HUES48 (cell line): ENCODE measurements around the gene DNAJC15.
"Not testable (repeated sequence)": the region's sequence is repeated elsewhere in the genome, so short reads cannot be mapped to it uniquely, and the experiment has no call there.

Experiments
- H3K27ac ChIP-seq: one replicate; pipeline ENCODE4 v1.7.0; 2013; ENCODE audit warnings: low read depth, low read length, inconsistent platforms
- H3K27me3 ChIP-seq: 2 replicates; pipeline ENCODE4 v1.6.1; 2013; ENCODE audit warnings: mild to moderate bottlenecking, low read length; ENCODE audit not compliant: control insufficient read depth, insufficient read depth
- H3K36me3 ChIP-seq: 2 replicates; pipeline ENCODE4 v1.6.1; 2013; ENCODE audit warnings: low read length; ENCODE audit not compliant: control insufficient read depth, insufficient read depth
- H3K4me1 ChIP-seq: 2 replicates; pipeline ENCODE4 v1.6.1; 2013; ENCODE audit warnings: mild to moderate bottlenecking, low read length; ENCODE audit not compliant: control insufficient read depth, insufficient read depth
- H3K4me3 ChIP-seq: 2 replicates; pipeline ENCODE4 v1.5.1; 2013; ENCODE audit warnings: mild to moderate bottlenecking, low read depth, low read length
- H3K9ac ChIP-seq: 2 replicates; pipeline ENCODE4 v1.6.1; 2013; ENCODE audit warnings: mild to moderate bottlenecking, low read depth, low read length, moderate library complexity
- H3K9me3 ChIP-seq: 2 replicates; pipeline ENCODE4 v1.6.1; 2013; ENCODE audit warnings: low read length; ENCODE audit not compliant: control insufficient read depth, insufficient read depth

DNAJC15 gene

DNA sequence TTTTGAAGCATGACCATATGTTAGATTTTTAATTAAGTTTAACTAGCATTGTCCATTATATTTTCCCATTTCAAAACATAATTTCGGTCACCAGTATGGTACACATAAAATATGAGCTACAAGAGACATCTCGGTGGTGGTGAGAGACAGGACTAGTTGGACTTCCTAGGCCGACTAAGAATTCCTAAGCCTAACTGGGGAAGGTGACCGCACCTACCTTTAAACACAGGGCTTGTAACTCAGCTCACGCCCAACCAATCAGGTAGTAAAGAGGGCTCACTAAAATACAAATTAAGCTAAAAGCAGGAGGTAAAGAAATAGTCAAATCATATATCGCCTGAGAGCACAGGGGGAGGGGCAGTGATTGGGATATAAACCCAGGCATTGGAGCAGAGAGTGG is 22.9 kb downstream of the DNAJC15 start:
- H3K27me3 ChIP-seq: no peaks in the 10 kb centered on the region
- H3K9me3 ChIP-seq: no peaks in the 10 kb centered on the region
- no peak overlapping the region for H3K27ac ChIP-seq
- H3K4me3 ChIP-seq: no peak overlapping the region
- peaks cover 6% of the 10 kb centered on the region; the same call in 1 of the 2 replicates for H3K4me1 ChIP-seq
- no peaks in the 10 kb centered on the region for H3K36me3 ChIP-seq
- H3K9ac ChIP-seq: no peak overlapping the region

- H3K4me1 ChIP-seq: peaks cover 37% of the 10 kb centered on the region
Measured at GRCh38 chr13:43054803-43055802, 31.7 kb downstream of the DNAJC15 start.

GRCh38 chr13:43057653-43058317 is 34.4 kb downstream of the DNAJC15 start:
- Histone ChIP-seq H3K4me1 (peaks cover 37% of the 10 kb centered on the region), H3K27ac (peak overlapping the region; percentile 88), H3K4me3 (no peak overlapping the region), H3K9me3 (no peaks in the 10 kb centered on the region), H3K9ac (no peak overlapping the region), H3K27me3 (peaks cover 20% of the 10 kb centered on the region), H3K36me3 (no peaks in the 10 kb centered on the region)

More at GRCh38 chr13:43054803-43055802, 31.7 kb downstream of the DNAJC15 start:
- peaks cover 20% of the 10 kb centered on the region for H3K27me3 ChIP-seq
- H3K36me3 ChIP-seq: no peaks in the 10 kb centered on the region
- H3K9me3 ChIP-seq: no peaks in the 10 kb centered on the region
- H3K27ac ChIP-seq: peak overlapping the region; percentile 85
- H3K9ac ChIP-seq: no peak overlapping the region
- peak overlapping the region; percentile 50 for H3K4me3 ChIP-seq

DNA sequence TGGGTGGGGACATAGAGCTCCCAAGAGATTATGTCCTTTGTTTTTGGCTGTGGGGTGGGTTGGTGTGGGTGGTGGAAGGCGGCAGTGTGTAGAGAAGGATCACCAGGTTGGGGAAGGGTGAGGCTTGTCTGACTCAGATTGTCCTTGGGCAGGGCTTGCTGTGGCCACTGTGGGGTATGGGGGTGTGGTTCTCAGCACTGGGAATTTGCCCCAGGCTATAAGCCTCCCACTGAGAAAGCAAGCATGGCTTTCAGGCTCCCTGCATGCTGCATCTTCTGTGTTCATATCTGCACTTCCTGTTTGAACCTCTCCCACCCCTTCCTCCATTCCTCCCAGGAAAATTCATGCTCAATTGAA is 34.9 kb downstream of the DNAJC15 start:
- H3K36me3 ChIP-seq: no peaks in the 10 kb centered on the region
- H3K9ac ChIP-seq: no peak overlapping the region
- H3K9me3 ChIP-seq: no peaks in the 10 kb centered on the region
- H3K27me3 ChIP-seq: peaks cover 17% of the 10 kb centered on the region
- peaks cover 37% of the 10 kb centered on the region for H3K4me1 ChIP-seq
- H3K27ac ChIP-seq: peak overlapping the region; percentile 88
- no peak overlapping the region for H3K4me3 ChIP-seq

DNA sequence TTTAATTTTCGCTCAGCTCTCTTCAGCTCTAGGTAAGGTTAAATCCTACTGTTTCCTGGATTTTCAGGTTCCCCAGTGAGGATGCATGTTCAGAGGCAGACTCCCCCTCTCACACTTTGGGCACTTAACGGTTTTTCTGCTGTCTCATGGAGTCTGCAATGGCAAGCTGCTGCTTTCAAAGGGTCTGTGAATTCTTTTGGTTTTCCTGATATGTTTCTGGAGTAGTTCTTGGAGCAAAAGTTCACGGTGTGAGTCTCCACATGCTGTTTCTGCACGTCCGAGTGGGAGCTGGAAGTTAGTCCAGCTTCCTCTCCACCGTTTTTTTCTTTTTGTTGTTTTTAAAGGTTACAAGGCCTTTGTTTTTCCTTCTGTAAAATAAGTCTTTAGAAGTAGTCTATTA is 35.4 kb downstream of the DNAJC15 start:
- H3K9ac ChIP-seq: no peak overlapping the region
- peaks cover 37% of the 10 kb centered on the region for H3K4me1 ChIP-seq
- H3K27ac ChIP-seq: peak overlapping the region; percentile 88
- H3K4me3 ChIP-seq: no peak overlapping the region
- H3K36me3 ChIP-seq: no peaks in the 10 kb centered on the region
- peaks cover 12% of the 10 kb centered on the region for H3K27me3 ChIP-seq
- H3K9me3 ChIP-seq: no peaks in the 10 kb centered on the region

DNA sequence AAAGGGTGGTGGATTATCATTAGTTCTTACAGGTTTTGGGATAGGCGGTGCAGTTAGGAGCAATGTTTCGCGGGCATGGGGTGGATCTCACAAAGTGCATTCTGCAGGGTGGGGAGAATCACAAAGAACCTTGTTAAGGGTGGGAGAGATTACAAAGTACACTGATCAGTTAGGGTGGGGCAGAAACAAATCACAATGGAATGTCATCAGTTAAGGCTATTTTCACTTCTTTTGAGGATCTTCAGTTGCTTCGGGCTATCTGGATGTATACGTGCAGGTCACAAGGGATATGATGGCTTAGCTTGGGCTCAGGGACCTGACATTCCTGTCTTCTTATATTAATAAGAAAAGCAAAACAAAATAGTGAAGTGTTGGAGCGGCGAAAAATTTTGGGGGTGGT is 36.4 kb downstream of the DNAJC15 start:
- H3K9me3 ChIP-seq, H3K4me3 ChIP-seq, H3K9ac ChIP-seq, H3K27me3 ChIP-seq, H3K36me3 ChIP-seq, H3K27ac ChIP-seq: not testable (repeated sequence)
- H3K4me1 ChIP-seq: peaks cover 29% of the 10 kb centered on the region

DNA sequence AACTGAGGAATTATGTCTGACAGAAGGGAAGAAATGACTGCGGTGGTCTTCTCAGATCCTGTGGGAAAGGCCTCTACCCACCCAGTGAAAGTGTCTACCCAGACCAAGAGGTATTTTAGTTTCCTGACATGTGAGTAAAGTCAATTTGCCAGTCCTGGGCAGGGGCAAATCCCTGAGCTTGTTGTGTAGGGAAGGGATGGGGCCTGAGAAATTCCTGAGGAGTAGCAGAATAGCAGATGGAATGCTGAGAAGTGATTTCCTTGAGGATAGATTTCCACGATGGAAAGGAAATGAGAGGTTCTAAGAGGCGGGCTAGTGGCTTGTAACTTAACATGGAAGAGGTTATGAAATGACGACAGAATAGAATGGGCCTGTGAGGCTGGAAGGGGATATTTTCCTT is 37.4 kb downstream of the DNAJC15 start:
- not testable (repeated sequence) for H3K4me3 ChIP-seq, H3K9me3 ChIP-seq, H3K27me3 ChIP-seq, H3K9ac ChIP-seq, H3K36me3 ChIP-seq
- Histone ChIP-seq H3K4me1 (peaks cover 22% of the 10 kb centered on the region), H3K27ac (peak overlapping the region; percentile 47)

GRCh38 chr13:43061496-43062280 is 38.3 kb downstream of the DNAJC15 start:
- Histone ChIP-seq H3K4me3 (no peak overlapping the region), H3K36me3 (no peaks in the 10 kb centered on the region), H3K9me3 (no peaks in the 10 kb centered on the region), H3K27me3 (no peaks in the 10 kb centered on the region), H3K27ac (peak overlapping the region; percentile 10), H3K9ac (no peak overlapping the region), H3K4me1 (peaks cover 20% of the 10 kb centered on the region)

DNA sequence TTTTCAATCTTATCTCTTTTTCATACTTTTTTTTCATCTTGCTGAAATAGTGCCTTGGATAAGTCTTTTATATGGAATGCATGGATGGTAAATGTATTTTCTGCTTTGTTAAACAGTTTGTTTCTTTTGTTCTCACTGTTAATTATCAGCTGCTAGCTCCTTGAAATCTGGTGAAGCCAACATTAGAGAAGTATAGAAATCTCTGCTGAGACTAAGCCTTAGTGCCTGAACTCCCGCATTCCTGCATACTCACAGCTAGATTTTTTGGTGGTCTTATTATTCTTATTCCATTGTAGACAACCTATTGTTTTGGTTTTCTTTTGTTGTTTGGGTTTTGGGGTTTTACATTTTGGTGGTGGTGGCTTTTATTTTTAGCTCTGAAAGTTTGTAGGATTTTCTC is 48.4 kb downstream of the DNAJC15 start:
- Histone ChIP-seq H3K9me3 (no peaks in the 10 kb centered on the region), H3K9ac (no peak overlapping the region), H3K36me3 (no peaks in the 10 kb centered on the region), H3K27me3 (no peaks in the 10 kb centered on the region), H3K27ac (peak overlapping the region; percentile 88), H3K4me1 (peaks cover 24% of the 10 kb centered on the region), H3K4me3 (no peak overlapping the region)

DNA sequence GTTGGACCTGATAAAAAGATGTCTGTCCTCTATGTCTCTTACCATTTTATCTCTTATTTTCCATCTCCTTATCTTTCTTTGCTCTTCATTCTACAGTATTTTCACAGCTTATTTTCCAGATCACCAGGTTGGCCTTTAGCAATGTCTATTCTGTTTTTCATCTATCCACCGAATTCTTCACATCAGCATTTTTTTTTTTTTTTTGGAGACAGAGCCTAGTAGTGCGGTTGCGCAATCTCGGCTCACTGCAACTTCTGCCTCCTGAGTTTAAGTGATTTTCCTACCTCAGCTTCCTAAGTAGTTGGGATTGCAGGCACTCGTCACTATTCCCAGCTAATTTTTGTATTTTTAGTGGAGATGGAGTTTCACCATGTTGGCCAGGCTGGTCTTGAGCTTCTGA is 49.0 kb downstream of the DNAJC15 start:
- no peaks in the 10 kb centered on the region for H3K9me3 ChIP-seq
- H3K27me3 ChIP-seq: no peaks in the 10 kb centered on the region
- H3K9ac ChIP-seq: no peak overlapping the region
- H3K4me1 ChIP-seq: peaks cover 26% of the 10 kb centered on the region
- peak overlapping the region; percentile 88 for H3K27ac ChIP-seq
- no peaks in the 10 kb centered on the region for H3K36me3 ChIP-seq
- no peak overlapping the region for H3K4me3 ChIP-seq
